ENCODE data around the gene SHOX.
"Not testable (repeated sequence)": the region's sequence is repeated elsewhere in the genome, so short reads cannot be mapped to it uniquely, and the experiment has no call there.

SHOX gene

GRCh38 chrX:650811-651210, 20.2 kb downstream of the SHOX start:
- no peak overlapping the region for H3K27ac ChIP-seq
- TF ChIP-seq CTCF (conservative IDR thresholded peaks at IDR 0.05): no peak

GRCh38 chrX:651922-652321, 21.3 kb downstream of the SHOX start:
- H3K27ac ChIP-seq: not testable (repeated sequence)

- H3K27ac ChIP-seq: no peak overlapping the region
- TF ChIP-seq CTCF (conservative IDR thresholded peaks at IDR 0.05): no peak
Measured at GRCh38 chrX:652341-652741, 21.8 kb downstream of the SHOX start.

- no peak for TF ChIP-seq CTCF (conservative IDR thresholded peaks at IDR 0.05)
- H3K27ac ChIP-seq: no peak overlapping the region
Measured at GRCh38 chrX:653306-653705, 22.7 kb downstream of the SHOX start.

- no peak for TF ChIP-seq CTCF (conservative IDR thresholded peaks at IDR 0.05)
- H3K27ac ChIP-seq: no peak overlapping the region
Measured at GRCh38 chrX:661154-661553, 30.6 kb downstream of the SHOX start.

- no peak overlapping the region for H3K27ac ChIP-seq
- TF ChIP-seq CTCF (conservative IDR thresholded peaks at IDR 0.05): no peak
Measured at GRCh38 chrX:662126-662525, 31.5 kb downstream of the SHOX start.

- TF ChIP-seq CTCF (conservative IDR thresholded peaks at IDR 0.05): no peak
- H3K27ac ChIP-seq: no peak overlapping the region
Measured at GRCh38 chrX:663841-664240, 33.2 kb downstream of the SHOX start.

GRCh38 chrX:666762-667720, 36.5 kb downstream of the SHOX start:
- no peak for TF ChIP-seq CTCF (conservative IDR thresholded peaks at IDR 0.05)
- H3K27ac ChIP-seq: no peak overlapping the region
